ENCODE measurements around the gene MRPL55. TPM values are rescaled to one million over a fixed set of nuclear protein-coding genes. Genes with fewer than 3 reads are reported as not detected.

The MRPL55 gene
- total RNA-seq, 1 donor from 2014 or later, result 47.5 TPM

DNA sequence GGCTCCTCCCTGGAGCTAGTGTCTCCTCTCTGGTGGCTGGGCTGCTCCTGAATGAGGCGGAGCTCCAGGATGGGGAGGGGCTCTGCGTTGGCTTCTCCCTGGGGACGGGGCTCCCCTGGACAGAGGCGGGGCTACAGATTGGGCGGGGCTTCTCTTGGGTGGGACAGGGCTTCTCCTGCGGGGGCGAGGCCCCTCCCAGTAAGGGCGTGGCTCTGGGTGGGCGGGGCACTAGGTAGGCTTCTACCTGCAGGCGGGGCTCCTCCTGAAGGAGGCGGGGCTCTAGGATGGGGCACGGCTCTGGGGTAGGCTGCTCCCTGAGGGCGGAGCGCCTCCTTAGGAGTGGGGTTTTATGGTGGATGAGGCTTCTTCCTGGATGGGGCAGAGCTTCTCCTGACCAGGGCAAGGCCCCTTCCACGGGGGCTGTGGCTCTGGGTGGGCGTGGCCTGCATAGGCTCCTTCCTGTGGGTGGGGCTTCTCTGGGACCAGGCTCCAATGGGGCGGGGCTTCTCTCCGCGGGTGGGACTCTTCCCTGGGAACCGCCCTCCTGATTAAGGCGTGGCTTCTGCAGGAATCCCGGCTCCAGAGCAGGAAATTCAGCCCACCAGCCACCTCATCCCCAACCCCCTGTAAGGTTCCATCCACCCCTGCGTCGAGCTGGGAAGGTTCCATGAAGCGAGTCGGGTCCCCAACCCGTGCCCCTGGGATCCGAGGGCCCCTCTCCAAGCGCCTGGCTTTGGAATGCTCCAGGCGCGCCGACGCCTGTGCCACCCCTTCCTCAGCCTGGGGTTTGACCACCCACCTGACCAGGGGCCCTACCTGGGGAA, 49.3 kb downstream of the MRPL55 start:
- Mint-ChIP-seq H3K4me1 (ENCODE audit: unreplicated experiment) (peaks cover 3% of the 10 kb centered on the region), H3K4me3 (ENCODE audit: unreplicated experiment) (no peak overlapping the region), H3K36me3 (ENCODE audit: low read depth, unreplicated experiment) (peaks cover 5% of the 10 kb centered on the region), H3K27ac (ENCODE audit: unreplicated experiment) (no peak overlapping the region), H3K9me3 (ENCODE audit: unreplicated experiment) (peaks cover 4% of the 10 kb centered on the region), H3K27me3 (ENCODE audit: unreplicated experiment) (peaks cover 21% of the 10 kb centered on the region)
- TF ChIP-seq, protein P1, sequence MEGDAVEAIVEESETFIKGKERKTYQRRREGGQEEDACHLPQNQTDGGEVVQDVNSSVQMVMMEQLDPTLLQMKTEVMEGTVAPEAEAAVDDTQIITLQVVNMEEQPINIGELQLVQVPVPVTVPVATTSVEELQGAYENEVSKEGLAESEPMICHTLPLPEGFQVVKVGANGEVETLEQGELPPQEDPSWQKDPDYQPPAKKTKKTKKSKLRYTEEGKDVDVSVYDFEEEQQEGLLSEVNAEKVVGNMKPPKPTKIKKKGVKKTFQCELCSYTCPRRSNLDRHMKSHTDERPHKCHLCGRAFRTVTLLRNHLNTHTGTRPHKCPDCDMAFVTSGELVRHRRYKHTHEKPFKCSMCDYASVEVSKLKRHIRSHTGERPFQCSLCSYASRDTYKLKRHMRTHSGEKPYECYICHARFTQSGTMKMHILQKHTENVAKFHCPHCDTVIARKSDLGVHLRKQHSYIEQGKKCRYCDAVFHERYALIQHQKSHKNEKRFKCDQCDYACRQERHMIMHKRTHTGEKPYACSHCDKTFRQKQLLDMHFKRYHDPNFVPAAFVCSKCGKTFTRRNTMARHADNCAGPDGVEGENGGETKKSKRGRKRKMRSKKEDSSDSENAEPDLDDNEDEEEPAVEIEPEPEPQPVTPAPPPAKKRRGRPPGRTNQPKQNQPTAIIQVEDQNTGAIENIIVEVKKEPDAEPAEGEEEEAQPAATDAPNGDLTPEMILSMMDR (IDR thresholded peaks at IDR 0.05; ENCODE audit: unreplicated experiment), result no peak
- DNase-seq (ENCODE audit: low spot score), result no peak

DNA sequence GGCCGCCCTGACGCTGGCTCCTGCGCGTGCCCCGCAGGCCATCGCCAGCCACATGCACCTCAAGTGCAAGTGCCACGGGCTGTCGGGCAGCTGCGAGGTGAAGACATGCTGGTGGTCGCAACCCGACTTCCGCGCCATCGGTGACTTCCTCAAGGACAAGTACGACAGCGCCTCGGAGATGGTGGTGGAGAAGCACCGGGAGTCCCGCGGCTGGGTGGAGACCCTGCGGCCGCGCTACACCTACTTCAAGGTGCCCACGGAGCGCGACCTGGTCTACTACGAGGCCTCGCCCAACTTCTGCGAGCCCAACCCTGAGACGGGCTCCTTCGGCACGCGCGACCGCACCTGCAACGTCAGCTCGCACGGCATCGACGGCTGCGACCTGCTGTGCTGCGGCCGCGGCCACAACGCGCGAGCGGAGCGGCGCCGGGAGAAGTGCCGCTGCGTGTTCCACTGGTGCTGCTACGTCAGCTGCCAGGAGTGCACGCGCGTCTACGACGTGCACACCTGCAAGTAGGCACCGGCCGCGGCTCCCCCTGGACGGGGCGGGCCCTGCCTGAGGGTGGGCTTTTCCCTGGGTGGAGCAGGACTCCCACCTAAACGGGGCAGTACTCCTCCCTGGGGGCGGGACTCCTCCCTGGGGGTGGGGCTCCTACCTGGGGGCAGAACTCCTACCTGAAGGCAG, 50.0 kb downstream of the MRPL55 start:
- peaks cover 21% of the 10 kb centered on the region for H3K27me3 Mint-ChIP-seq (ENCODE audit: unreplicated experiment)
- peaks cover 5% of the 10 kb centered on the region for H3K36me3 Mint-ChIP-seq (ENCODE audit: low read depth, unreplicated experiment)

DNA sequence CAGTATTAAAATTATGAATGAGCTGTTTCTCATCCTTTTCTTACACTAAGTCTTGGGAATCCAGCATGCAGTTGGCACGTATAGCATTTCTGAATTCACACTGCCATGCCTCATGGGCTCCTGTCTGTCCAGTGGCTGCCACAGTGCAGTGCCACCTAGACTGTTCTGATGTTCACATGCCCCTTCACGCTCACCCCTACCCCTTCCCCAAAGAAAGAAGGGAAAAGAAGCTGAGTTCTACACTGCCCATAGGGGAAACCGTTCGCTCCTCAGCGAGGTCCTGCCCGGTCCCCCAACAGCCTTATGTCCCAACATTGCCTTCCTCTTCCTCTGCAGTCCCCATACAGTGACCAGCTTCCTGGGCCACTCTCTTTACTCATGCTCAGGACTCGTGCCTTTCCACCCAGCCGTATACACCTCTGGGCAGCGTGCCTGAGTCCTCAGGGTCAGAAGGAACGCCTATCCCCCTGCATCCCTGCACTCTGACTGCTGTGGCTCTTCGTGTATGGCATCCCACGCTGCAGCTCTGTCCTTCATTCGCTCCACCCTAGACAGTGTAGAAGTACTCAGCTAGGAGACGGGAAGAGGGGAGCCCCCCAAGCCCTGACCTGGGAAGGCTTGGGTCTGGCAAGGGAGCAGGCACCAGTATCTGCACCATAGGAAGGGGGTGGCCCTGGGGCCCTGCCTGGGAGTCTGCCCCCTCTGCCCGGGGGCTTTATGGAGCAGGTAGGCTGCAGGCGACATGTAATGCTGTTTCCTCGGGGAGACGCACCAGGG, 50.7 kb downstream of the MRPL55 start:
- H3K27ac Mint-ChIP-seq (ENCODE audit: unreplicated experiment), result no peak overlapping the region
- no peak overlapping the region for H3K4me3 Mint-ChIP-seq (ENCODE audit: unreplicated experiment)
- TF ChIP-seq, protein P1 (IDR thresholded peaks at IDR 0.05; ENCODE audit: unreplicated experiment), result no peak
- H3K36me3 Mint-ChIP-seq (ENCODE audit: low read depth, unreplicated experiment), result peaks cover 5% of the 10 kb centered on the region
- H3K27me3 Mint-ChIP-seq (ENCODE audit: unreplicated experiment), result peaks cover 21% of the 10 kb centered on the region
- no peak for DNase-seq (ENCODE audit: low spot score)
- peaks cover 4% of the 10 kb centered on the region for H3K9me3 Mint-ChIP-seq (ENCODE audit: unreplicated experiment)
- H3K4me1 Mint-ChIP-seq (ENCODE audit: unreplicated experiment), result peaks cover 3% of the 10 kb centered on the region

More for the DNA sequence above, 50.0 kb downstream of the MRPL55 start:
- H3K4me3 Mint-ChIP-seq (ENCODE audit: unreplicated experiment), result no peak overlapping the region
- peaks cover 4% of the 10 kb centered on the region for H3K9me3 Mint-ChIP-seq (ENCODE audit: unreplicated experiment)
- H3K27ac Mint-ChIP-seq (ENCODE audit: unreplicated experiment), result no peak overlapping the region
- peaks cover 3% of the 10 kb centered on the region for H3K4me1 Mint-ChIP-seq (ENCODE audit: unreplicated experiment)
- TF ChIP-seq, protein P1 (IDR thresholded peaks at IDR 0.05; ENCODE audit: unreplicated experiment), result no peak
- no peak for DNase-seq (ENCODE audit: low spot score)

Small RNAs within 50 kb of the gene (microRNA-seq; reads per million reads assigned to microRNA genes)
- 11.0 reads per million, percentile 60 among the genes with 10 or more reads in this experiment for gene MIR3620 (ENCODE audit: unreplicated experiment)

Other genes starting within 250 kb of the MRPL55 start
- 1.0 TPM for gene WNT9A, start 161.4 kb downstream of the MRPL55 start, total RNA-seq (ENCODE audit: unreplicated experiment)
- not detected for gene WNT3A, start 102.3 kb downstream of the MRPL55 start, total RNA-seq (ENCODE audit: unreplicated experiment)
- 393 TPM for gene ARF1, start 26.6 kb downstream of the MRPL55 start, total RNA-seq (ENCODE audit: unreplicated experiment)
- gene C1orf35, start 6.0 kb downstream of the MRPL55 start, total RNA-seq (ENCODE audit: unreplicated experiment), result 23.2 TPM
- 280 TPM for gene GUK1, start 31.0 kb upstream of the MRPL55 start, total RNA-seq (ENCODE audit: unreplicated experiment)
- gene GJC2, start 40.6 kb upstream of the MRPL55 start, total RNA-seq (ENCODE audit: unreplicated experiment), result 13.0 TPM
- 11.5 TPM for gene IBA57, start 56.5 kb upstream of the MRPL55 start, total RNA-seq (ENCODE audit: unreplicated experiment)
- 16.9 TPM for gene OBSCN, start 98.7 kb upstream of the MRPL55 start, total RNA-seq (ENCODE audit: unreplicated experiment)

Data from endothelial cell (in vitro differentiated cells).